GM23338 (cell line): ENCODE measurements around the gene CDH23. TPM values are rescaled to one million over a fixed set of nuclear protein-coding genes. Genes with fewer than 3 reads are reported as not detected.
A peak's percentile ranks its signal among the peaks of the same experiment; 100 is the strongest.

ENCODE experiments used
- ATAC-seq: fragments of 200-7000 bp; cut with Tn5 transposase; 3 replicates; pipeline ENCODE4 v1.9.1; 2020
- DNase-seq: peaks from one replicate; pipeline ENCODE4 v3.0.0-alpha.2; 2015; ENCODE audit warnings: low spot score
- H2AFZ ChIP-seq: fragments of 200-600 bp; sonication (generic); 2 replicates; pipeline ENCODE4 v1.8.0; 2016; ENCODE audit warnings: antibody characterized with exemption, mild to moderate bottlenecking, moderate library complexity
- H3F3A ChIP-seq: fragments of 200-600 bp; sonication (generic); replicated peaks from 2 replicates; pipeline ENCODE4 v1.8.0; 2017; ENCODE audit warnings: antibody characterized with exemption, mixed run types, low read depth
- H3K27ac ChIP-seq: fragments of 200-600 bp; sonication (generic); 2 replicates; pipeline ENCODE4 v1.6.1; 2016; ENCODE audit warnings: low read depth
- H3K27me3 ChIP-seq: fragments of 200-600 bp; sonication (generic); 2 replicates; pipeline ENCODE4 v1.8.0; 2016; ENCODE audit warnings: mild to moderate bottlenecking, mixed run types, moderate library complexity; ENCODE audit not compliant: insufficient read depth
- H3K36me3 ChIP-seq: fragments of 200-600 bp; sonication (generic); 2 replicates; pipeline ENCODE4 v1.8.0; 2016; ENCODE audit warnings: mild to moderate bottlenecking; ENCODE audit not compliant: insufficient read depth
- H3K4me1 ChIP-seq: fragments of 200-600 bp; sonication (generic); 2 replicates; pipeline ENCODE4 v1.8.0; 2016; ENCODE audit warnings: mild to moderate bottlenecking, moderate library complexity; ENCODE audit not compliant: insufficient read depth
- H3K4me2 ChIP-seq: fragments of 200-600 bp; sonication (generic); 2 replicates; pipeline ENCODE4 v1.7.1; 2017; ENCODE audit warnings: mixed run types
- H3K4me3 ChIP-seq: fragments of 200-600 bp; sonication (generic); 2 replicates; pipeline ENCODE4 v1.6.1; 2016; ENCODE audit warnings: mixed run types
- H3K79me2 ChIP-seq: fragments of 200-600 bp; sonication (generic); replicated peaks from 2 replicates; pipeline ENCODE4 v1.8.0; 2017; ENCODE audit warnings: mild to moderate bottlenecking; ENCODE audit not compliant: insufficient read depth
- H3K9me2 ChIP-seq: fragments of 200-600 bp; sonication (generic); 2 replicates; pipeline ENCODE4 v1.8.0; 2017; ENCODE audit not compliant: insufficient read depth
- H4K20me1 ChIP-seq: fragments of 200-600 bp; sonication (generic); replicated peaks from 2 replicates; pipeline ENCODE4 v1.8.0; 2017; ENCODE audit warnings: mild to moderate bottlenecking; ENCODE audit not compliant: insufficient read depth
- H3K27ac Mint-ChIP-seq: 2 replicates; pipeline ENCODE4 v1.8.0; 2020; ENCODE audit warnings: inconsistent platforms, mild to moderate bottlenecking, moderate library complexity, mixed read lengths
- H3K27me3 Mint-ChIP-seq: 3 replicates; pipeline ENCODE4 v1.8.0; 2022; ENCODE audit warnings: low read depth, mild to moderate bottlenecking, moderate library complexity, mixed read lengths, inconsistent platforms; ENCODE audit not compliant: insufficient read depth, poor library complexity
- H3K36me3 Mint-ChIP-seq: 3 replicates; pipeline ENCODE4 v1.8.0; 2021; ENCODE audit warnings: low read depth, mild to moderate bottlenecking, inconsistent platforms, moderate library complexity, mixed read lengths
- H3K4me1 Mint-ChIP-seq: 3 replicates; pipeline ENCODE4 v1.8.0; 2020; ENCODE audit warnings: mild to moderate bottlenecking, inconsistent platforms, mixed read lengths
- H3K4me3 Mint-ChIP-seq: 3 replicates; pipeline ENCODE4 v1.8.0; 2021; ENCODE audit warnings: moderate library complexity, mild to moderate bottlenecking, inconsistent platforms, mixed read lengths
- H3K9me3 Mint-ChIP-seq: 3 replicates; pipeline ENCODE4 v1.8.0; 2020; ENCODE audit warnings: moderate library complexity, mild to moderate bottlenecking, inconsistent platforms, mixed read lengths
- CREB1 ChIP-seq: fragments of 250-450 bp; sonication (Bioruptor Pico); IDR thresholded peaks from 2 replicates; pipeline ENCODE4 v1.5.0; 2020; ENCODE audit warnings: low read depth, mild to moderate bottlenecking, moderate library complexity
- EZH2 ChIP-seq: fragments of 200-600 bp; sonication (generic); IDR thresholded peaks from one replicate; pipeline ENCODE4 v1.8.0; 2017; ENCODE audit warnings: antibody characterized with exemption, mild to moderate bottlenecking, low read depth; ENCODE audit not compliant: unreplicated experiment
- EZH2phosphoT487 ChIP-seq: fragments of 200-600 bp; sonication (generic); IDR thresholded peaks from one replicate; pipeline ENCODE4 v1.8.1; 2018; ENCODE audit warnings: antibody characterized with exemption; ENCODE audit not compliant: unreplicated experiment
- JUNB ChIP-seq: IDR thresholded peaks from one replicate; pipeline ENCODE4 v1.6.1; 2016; ENCODE audit warnings: antibody characterized with exemption; ENCODE audit not compliant: unreplicated experiment
- NANOG ChIP-seq: IDR thresholded peaks from 2 replicates; pipeline ENCODE4 v1.6.1; 2016; ENCODE audit warnings: antibody characterized with exemption, borderline replicate concordance
- POLR2AphosphoS5 ChIP-seq: IDR thresholded peaks from 2 replicates; pipeline ENCODE4 v1.6.1; 2016; ENCODE audit warnings: antibody characterized with exemption, low read depth
- STAT1 ChIP-seq: IDR thresholded peaks from one replicate; pipeline ENCODE4 v1.6.1; 2016; ENCODE audit warnings: antibody characterized with exemption; ENCODE audit not compliant: unreplicated experiment
- ZNF114 ChIP-seq: fragments of 250-450 bp; sonication (Bioruptor Pico); IDR thresholded peaks from 2 replicates; pipeline ENCODE4 v1.5.0; 2020; ENCODE audit warnings: mild to moderate bottlenecking, moderate library complexity
- ZNF331 ChIP-seq: fragments of 250-450 bp; sonication (Bioruptor Pico); IDR thresholded peaks from 2 replicates; pipeline ENCODE4 v1.5.0; 2020; ENCODE audit warnings: low read depth, mild to moderate bottlenecking, moderate library complexity
- polyA plus RNA-seq: library from polyadenylated mRNA; unstranded; fragments of >200 nt; fragmentation: Nextera tagmentation; extraction: Ambion mirVana; gene quantifications from 2 replicates; pipeline ENCODE4 v1.2.1, GENCODE V29; 2016
- total RNA-seq: library from RNA; depleted of rRNA; stranded (reverse); fragments of >200 nt; shearing (Covaris generic); gene quantifications from 2 replicates; pipeline ENCODE4 v1.2.3, GENCODE V29; 2014
- TF ChIP-seq, protein P1 (sequence below), 2 experiments: fragments of 200-600 bp in 1 of 2; sonication (generic) in 1 of 2; conservative IDR thresholded peaks; 2 replicates each; pipeline versions ENCODE4 v1.5.1 to v1.6.1; 2016 to 2017; ENCODE audit warnings: antibody characterized with exemption in 2 of 2, low read depth in 2 of 2, mild to moderate bottlenecking in 2 of 2, moderate library complexity in 1 of 2
- TF ChIP-seq, protein P2 (sequence below): IDR thresholded peaks from 2 replicates; pipeline ENCODE4 v1.6.1; 2016; ENCODE audit warnings: antibody characterized with exemption
- TF ChIP-seq, protein P3 (sequence below): IDR thresholded peaks from one replicate; pipeline ENCODE4 v1.6.1; 2018; ENCODE audit warnings: antibody characterized with exemption; ENCODE audit not compliant: unreplicated experiment
- TF ChIP-seq, protein P4 (sequence below): fragments of 250-450 bp; sonication (Bioruptor Pico); IDR thresholded peaks from 2 replicates; pipeline ENCODE4 v1.5.0; 2020; ENCODE audit warnings: mild to moderate bottlenecking, moderate library complexity

CDH23 gene
- total and polyA plus RNA-seq, 2 experiments from 2014 or later: 0.95 to 4.3 TPM

DNA sequence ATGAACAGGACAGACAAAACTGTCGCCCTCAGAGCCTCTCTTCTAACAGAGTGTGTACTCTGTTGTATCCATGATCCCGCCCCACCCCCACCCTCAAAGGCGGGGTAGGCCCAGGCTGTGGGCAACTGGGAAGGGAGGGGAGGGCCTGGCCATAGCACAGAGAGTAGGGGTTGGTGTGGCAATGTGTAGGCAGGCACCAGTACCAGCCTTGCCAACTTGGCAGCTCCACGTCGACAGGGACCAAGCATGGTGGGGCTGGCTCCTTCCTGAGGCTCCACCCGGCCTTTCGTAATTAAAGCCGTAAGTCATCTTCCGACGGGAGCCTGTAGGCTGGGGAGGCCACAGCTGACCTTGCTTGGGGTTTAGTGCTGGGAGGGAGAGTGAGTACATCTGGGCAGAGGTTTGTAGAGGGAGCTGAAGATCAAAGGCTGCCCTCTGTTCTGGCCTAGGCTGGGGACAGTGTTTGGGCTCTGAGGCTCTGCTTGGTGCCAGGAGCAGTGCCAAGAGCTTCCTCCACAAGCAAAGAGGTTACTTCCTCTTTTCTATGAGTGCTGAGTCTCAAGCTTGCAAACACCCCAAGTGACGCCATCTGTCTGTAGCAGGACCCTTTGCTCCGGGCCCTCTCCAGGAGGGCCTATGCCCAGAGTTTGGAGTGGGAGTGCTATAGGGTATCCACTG, 201.2 kb downstream of the CDH23 start:
- ATAC-seq: peak; percentile 49
- H3K27ac ChIP-seq: no peak overlapping the region
- DNase-seq: no peak

More for the DNA sequence above, 201.2 kb downstream of the CDH23 start:
- Histone ChIP-seq H4K20me1 (no peaks in the 10 kb centered on the region), H3K36me3 (no peaks in the 10 kb centered on the region), H3K79me2 (no peaks in the 10 kb centered on the region), H3K27me3 (no peaks in the 10 kb centered on the region), H2AFZ (no peak overlapping the region), H3K4me1 (no peaks in the 10 kb centered on the region), H3K9me2 (no peaks in the 10 kb centered on the region), H3K4me2 (no peak overlapping the region), H3F3A (no peaks in the 10 kb centered on the region), H3K4me3 (no peak overlapping the region)
- Mint-ChIP-seq H3K27ac (no peak overlapping the region), H3K36me3 (no peaks in the 10 kb centered on the region), H3K27me3 (peaks cover 4% of the 10 kb centered on the region), H3K4me3 (no peak overlapping the region), H3K9me3 (no peaks in the 10 kb centered on the region), H3K4me1 (peaks cover 2% of the 10 kb centered on the region; the same call in 1 of the 3 replicates)
- TF ChIP-seq, protein P1, sequence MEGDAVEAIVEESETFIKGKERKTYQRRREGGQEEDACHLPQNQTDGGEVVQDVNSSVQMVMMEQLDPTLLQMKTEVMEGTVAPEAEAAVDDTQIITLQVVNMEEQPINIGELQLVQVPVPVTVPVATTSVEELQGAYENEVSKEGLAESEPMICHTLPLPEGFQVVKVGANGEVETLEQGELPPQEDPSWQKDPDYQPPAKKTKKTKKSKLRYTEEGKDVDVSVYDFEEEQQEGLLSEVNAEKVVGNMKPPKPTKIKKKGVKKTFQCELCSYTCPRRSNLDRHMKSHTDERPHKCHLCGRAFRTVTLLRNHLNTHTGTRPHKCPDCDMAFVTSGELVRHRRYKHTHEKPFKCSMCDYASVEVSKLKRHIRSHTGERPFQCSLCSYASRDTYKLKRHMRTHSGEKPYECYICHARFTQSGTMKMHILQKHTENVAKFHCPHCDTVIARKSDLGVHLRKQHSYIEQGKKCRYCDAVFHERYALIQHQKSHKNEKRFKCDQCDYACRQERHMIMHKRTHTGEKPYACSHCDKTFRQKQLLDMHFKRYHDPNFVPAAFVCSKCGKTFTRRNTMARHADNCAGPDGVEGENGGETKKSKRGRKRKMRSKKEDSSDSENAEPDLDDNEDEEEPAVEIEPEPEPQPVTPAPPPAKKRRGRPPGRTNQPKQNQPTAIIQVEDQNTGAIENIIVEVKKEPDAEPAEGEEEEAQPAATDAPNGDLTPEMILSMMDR (conservative IDR thresholded peaks at IDR 0.05; ENCODE audit: low read depth in 2 of 2): no peak
- TF ChIP-seq, protein P2, sequence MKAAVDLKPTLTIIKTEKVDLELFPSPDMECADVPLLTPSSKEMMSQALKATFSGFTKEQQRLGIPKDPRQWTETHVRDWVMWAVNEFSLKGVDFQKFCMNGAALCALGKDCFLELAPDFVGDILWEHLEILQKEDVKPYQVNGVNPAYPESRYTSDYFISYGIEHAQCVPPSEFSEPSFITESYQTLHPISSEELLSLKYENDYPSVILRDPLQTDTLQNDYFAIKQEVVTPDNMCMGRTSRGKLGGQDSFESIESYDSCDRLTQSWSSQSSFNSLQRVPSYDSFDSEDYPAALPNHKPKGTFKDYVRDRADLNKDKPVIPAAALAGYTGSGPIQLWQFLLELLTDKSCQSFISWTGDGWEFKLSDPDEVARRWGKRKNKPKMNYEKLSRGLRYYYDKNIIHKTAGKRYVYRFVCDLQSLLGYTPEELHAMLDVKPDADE: no peak
- TF ChIP-seq EZH2: no peak
- TF ChIP-seq STAT1: no peak
- no peak for TF ChIP-seq EZH2phosphoT487
- no peak for TF ChIP-seq JUNB
- no peak for TF ChIP-seq POLR2AphosphoS5
- no peak for TF ChIP-seq NANOG
- no peak for TF ChIP-seq ZNF114
- TF ChIP-seq, protein P3, sequence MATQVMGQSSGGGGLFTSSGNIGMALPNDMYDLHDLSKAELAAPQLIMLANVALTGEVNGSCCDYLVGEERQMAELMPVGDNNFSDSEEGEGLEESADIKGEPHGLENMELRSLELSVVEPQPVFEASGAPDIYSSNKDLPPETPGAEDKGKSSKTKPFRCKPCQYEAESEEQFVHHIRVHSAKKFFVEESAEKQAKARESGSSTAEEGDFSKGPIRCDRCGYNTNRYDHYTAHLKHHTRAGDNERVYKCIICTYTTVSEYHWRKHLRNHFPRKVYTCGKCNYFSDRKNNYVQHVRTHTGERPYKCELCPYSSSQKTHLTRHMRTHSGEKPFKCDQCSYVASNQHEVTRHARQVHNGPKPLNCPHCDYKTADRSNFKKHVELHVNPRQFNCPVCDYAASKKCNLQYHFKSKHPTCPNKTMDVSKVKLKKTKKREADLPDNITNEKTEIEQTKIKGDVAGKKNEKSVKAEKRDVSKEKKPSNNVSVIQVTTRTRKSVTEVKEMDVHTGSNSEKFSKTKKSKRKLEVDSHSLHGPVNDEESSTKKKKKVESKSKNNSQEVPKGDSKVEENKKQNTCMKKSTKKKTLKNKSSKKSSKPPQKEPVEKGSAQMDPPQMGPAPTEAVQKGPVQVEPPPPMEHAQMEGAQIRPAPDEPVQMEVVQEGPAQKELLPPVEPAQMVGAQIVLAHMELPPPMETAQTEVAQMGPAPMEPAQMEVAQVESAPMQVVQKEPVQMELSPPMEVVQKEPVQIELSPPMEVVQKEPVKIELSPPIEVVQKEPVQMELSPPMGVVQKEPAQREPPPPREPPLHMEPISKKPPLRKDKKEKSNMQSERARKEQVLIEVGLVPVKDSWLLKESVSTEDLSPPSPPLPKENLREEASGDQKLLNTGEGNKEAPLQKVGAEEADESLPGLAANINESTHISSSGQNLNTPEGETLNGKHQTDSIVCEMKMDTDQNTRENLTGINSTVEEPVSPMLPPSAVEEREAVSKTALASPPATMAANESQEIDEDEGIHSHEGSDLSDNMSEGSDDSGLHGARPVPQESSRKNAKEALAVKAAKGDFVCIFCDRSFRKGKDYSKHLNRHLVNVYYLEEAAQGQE: no peak
- TF ChIP-seq, protein P4, sequence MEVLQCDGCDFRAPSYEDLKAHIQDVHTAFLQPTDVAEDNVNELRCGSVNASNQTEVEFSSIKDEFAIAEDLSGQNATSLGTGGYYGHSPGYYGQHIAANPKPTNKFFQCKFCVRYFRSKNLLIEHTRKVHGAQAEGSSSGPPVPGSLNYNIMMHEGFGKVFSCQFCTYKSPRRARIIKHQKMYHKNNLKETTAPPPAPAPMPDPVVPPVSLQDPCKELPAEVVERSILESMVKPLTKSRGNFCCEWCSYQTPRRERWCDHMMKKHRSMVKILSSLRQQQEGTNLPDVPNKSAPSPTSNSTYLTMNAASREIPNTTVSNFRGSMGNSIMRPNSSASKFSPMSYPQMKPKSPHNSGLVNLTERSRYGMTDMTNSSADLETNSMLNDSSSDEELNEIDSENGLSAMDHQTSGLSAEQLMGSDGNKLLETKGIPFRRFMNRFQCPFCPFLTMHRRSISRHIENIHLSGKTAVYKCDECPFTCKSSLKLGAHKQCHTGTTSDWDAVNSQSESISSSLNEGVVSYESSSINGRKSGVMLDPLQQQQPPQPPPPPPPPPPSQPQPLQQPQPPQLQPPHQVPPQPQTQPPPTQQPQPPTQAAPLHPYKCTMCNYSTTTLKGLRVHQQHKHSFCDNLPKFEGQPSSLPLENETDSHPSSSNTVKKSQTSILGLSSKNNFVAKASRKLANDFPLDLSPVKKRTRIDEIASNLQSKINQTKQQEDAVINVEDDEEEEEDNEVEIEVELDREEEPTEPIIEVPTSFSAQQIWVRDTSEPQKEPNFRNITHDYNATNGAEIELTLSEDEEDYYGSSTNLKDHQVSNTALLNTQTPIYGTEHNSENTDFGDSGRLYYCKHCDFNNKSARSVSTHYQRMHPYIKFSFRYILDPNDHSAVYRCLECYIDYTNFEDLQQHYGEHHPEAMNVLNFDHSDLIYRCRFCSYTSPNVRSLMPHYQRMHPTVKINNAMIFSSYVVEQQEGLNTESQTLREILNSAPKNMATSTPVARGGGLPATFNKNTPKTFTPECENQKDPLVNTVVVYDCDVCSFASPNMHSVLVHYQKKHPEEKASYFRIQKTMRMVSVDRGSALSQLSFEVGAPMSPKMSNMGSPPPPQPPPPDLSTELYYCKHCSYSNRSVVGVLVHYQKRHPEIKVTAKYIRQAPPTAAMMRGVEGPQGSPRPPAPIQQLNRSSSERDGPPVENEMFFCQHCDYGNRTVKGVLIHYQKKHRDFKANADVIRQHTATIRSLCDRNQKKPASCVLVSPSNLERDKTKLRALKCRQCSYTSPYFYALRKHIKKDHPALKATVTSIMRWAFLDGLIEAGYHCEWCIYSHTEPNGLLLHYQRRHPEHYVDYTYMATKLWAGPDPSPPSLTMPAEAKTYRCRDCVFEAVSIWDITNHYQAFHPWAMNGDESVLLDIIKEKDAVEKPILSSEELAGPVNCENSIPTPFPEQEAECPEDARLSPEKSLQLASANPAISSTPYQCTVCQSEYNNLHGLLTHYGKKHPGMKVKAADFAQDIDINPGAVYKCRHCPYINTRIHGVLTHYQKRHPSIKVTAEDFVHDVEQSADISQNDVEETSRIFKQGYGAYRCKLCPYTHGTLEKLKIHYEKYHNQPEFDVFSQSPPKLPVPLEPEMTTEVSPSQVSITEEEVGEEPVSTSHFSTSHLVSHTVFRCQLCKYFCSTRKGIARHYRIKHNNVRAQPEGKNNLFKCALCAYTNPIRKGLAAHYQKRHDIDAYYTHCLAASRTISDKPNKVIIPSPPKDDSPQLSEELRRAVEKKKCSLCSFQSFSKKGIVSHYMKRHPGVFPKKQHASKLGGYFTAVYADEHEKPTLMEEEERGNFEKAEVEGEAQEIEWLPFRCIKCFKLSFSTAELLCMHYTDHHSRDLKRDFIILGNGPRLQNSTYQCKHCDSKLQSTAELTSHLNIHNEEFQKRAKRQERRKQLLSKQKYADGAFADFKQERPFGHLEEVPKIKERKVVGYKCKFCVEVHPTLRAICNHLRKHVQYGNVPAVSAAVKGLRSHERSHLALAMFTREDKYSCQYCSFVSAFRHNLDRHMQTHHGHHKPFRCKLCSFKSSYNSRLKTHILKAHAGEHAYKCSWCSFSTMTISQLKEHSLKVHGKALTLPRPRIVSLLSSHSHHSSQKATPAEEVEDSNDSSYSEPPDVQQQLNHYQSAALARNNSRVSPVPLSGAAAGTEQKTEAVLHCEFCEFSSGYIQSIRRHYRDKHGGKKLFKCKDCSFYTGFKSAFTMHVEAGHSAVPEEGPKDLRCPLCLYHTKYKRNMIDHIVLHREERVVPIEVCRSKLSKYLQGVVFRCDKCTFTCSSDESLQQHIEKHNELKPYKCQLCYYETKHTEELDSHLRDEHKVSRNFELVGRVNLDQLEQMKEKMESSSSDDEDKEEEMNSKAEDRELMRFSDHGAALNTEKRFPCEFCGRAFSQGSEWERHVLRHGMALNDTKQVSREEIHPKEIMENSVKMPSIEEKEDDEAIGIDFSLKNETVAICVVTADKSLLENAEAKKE (CRISPR knock-in tag): no peak
- TF ChIP-seq ZNF331: no peak
- TF ChIP-seq CREB1 (CRISPR knock-in tag): no peak
